SKM-1 treated with dmso at 0.1 percent for 144 hours (cell line): ENCODE measurements around the gene PTPRD.

Experiments used
- DNase-seq: peaks from one replicate; lab custom pipeline; 2025; ENCODE audit not compliant: unreplicated experiment; lab: John Stamatoyannopoulos, UW

Gene PTPRD

GRCh38 chr9:8750639-8751051 is 1862.2 kb downstream of the PTPRD start:
- no peak for DNase-seq

- DNase-seq = no peak
These were observed 1867.5 kb downstream of the PTPRD start for GRCh38 chr9:8745347-8745746.

DNA sequence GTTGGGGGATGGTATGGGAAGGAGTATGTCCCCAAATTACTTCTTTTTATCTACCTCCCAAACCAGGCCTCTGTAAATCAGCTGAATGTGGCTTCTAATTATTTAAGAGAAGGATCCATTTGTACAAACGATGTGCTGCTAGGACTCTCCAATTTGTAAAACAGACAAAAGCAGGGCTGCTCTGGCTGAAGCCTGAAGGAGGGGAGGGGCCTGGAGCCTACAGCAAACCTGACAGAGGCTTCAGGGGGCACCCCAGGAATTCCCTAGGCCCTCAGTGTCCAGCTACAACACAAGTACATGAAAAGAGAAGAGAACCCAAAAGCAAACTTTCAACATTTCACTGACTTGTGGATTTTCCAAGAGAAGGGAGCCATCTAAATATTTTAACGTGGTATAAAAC is 1873.9 kb downstream of the PTPRD start:
- no peak for DNase-seq

DNA sequence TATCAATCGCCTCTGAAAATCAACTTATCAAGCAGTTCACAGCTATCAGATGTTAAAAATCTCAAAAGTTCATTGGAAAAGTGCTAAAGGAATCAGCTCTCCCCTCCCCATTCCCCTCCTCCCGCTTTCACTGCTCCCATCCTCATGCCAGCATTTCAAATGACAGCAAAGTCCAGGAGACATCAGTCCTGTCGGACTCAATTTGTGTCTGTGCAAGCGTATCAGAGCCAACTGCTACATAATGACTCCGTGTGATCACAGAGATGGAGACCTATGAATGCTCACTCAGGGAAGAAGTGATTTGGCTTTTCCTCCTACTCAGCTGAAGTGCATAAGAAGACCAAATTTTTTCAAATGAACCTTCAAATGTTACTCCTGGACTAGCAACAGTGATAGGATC is 1876.0 kb downstream of the PTPRD start:
- no peak for DNase-seq

DNA sequence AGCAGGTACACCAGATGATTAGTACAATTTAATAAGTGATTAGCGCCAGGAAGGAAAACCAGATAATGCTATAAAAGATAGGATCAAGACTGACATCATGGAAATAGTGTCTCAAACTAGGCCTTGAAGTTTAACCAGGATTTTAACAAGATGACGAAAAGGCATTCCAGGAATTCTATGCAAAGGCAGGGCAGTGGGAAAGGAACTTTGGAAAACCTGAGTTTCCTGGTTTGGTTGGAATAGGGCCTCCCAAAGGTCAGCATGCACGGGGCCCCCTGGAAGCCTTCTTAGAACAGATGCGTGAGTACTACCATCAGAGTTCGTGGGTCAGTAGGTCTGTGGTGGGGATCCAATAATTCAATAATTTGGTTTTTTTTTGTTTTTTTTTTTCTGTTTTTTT is 1878.0 kb downstream of the PTPRD start:
- no peak for DNase-seq

GRCh38 chr9:8733131-8733954 is 1879.5 kb downstream of the PTPRD start:
- DNase-seq = no peak

DNA sequence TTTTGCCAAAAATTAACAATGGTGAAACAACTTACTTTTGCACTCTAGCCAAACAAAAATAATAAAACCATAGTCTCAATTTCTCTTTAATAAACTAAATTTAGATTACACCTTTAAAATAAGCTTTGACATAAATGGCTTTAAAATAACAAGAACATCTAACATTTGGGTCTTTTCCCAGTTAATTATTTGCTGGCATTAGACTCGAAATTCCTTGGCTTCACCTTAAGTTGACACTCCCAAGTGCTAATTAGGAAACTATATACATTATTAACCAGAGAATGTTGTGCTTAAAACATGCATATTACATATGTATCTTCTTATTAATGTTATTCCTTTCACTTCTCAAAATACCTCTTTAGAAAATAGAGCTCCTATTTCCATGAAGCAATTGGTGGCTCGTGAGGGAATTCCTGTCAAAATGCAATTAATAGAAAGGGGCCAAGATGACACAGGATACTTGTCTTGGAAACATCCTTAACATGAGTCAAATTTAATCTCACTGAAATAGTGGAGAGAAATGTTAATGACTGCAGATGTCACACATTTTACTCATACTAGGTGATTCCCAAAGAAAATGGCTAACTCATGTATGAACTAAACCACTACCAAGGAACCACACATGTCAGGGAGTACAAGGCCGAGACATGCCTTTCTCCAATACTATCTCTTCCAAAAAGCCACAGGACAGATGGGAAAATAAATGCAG is 1880.3 kb downstream of the PTPRD start:
- no peak for DNase-seq

GRCh38 chr9:8730618-8731017 is 1882.2 kb downstream of the PTPRD start:
- no peak for DNase-seq

GRCh38 chr9:8728910-8729309 is 1883.9 kb downstream of the PTPRD start:
- DNase-seq = no peak

- no peak for DNase-seq
These were observed 1885.6 kb downstream of the PTPRD start for GRCh38 chr9:8727191-8727590.

DNA sequence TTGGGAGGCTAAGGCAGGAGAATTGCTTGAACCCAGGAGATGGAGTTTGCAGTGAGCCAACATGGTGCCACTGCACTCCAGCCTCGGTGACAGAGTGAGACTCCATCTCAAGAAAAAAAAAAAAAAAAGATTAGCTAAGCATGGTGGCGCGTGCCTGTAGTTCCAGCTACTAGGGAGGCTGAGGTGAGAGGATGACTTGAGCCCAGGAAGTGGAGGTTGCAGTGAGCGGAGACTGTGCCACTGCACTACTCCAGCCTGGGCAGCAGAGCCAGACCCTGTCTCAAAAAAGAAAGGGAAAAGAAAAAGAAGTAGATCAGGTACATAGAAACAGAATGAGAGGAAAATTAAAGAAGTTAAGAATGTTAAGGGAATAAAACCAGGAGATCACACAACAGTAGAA is 1886.1 kb downstream of the PTPRD start:
- no peak for DNase-seq

DNA sequence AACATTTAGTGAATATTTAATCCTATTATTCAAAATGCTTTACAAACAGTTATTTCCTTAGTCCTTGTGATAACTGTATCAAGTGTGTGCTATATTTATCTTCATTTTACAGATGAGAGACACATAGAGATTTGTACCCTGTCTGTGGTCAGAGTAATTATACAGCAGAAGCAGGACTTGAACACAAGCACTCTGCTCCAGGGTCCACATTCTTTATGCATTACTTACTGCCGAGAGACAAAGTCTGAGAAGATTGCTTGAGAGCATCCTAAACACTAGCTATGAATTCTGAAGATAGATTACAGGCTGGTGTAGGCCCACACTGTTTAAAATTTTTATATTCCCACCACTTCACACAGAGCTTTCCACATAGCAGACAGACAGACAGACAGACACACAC is 1887.2 kb downstream of the PTPRD start:
- no peak for DNase-seq

DNA sequence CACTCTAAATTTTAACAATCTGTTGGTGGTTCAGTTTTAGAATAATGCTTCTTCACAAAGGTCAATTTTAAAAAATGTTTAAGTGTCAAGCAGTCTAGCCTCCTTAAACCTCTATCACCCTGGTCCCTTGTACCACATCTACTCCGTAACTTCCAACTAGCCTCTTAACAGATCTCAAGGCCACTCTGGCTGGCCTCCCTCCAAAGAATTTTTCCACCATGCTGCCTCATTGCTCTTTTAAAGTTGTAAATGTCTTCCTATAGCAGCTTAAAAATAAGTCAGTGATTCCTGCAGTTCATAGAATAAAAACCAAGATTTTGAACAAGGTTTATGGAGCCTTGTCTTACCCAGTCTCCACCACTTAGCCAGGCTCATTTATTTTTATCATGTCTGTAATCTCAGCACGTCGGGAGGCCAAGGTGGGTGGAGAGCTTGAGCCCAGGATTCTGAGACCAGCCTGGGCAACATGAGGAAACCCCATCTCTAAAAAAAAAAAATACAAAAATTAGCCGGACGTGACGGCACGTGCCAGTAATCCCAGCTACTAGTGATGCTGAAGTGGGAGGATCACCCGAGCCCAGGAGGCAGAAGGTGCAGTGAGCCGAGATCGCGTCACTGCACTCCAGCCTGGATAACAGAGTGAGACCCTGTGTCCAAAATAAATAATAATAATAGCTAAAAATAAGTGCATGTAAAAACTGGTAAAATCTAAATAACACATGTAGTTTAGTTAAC is 1888.4 kb downstream of the PTPRD start:
- DNase-seq = no peak

DNA sequence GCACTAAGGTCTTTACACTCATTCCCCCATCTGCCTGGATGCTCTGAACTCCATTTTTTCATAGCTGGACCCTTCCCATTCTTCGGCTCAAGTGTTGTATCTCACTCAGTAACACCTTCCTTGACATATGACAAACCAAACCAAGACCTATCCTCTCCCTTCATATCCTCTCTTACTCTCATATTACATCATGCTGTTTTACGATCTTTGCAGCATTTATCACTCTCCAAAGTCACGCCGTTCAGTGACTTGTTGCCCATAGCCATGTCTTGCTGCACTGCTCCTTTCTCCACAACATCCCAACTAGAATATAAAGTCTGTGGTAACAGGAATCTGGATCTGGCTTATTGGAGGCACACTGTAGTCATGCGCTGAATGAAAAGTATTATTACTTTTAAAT is 1889.6 kb downstream of the PTPRD start:
- no peak for DNase-seq

- DNase-seq = no peak
These were observed 1892.8 kb downstream of the PTPRD start for GRCh38 chr9:8719833-8720486.

DNA sequence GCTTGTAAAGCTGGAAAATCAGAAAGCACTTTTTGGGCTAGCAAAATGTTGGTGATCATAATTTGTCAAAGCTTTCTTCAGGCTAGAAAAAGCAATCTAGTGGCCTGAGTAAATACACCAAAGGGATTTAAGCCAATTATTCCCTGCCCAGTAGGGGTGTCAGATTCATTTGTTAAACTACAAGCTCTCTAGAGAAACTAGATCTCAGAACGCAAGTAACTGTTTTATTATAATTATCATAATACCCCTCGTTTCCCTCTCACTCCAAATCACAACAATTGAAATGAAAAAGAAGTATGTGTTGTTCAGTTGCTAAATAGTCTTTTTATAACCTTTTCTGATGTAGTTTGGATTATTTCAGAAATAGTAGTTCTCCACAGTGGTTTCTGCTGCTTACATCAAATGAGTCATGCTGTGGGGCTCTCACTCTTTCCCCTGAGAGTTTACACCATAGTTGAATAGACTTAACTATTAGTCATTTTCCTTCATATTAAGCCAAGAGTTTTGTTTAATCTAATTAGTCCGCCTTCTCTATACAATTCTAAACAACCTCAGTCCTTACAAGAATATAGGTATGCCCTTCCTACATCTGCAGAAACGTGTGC is 1894.6 kb downstream of the PTPRD start:
- DNase-seq = no peak

DNA sequence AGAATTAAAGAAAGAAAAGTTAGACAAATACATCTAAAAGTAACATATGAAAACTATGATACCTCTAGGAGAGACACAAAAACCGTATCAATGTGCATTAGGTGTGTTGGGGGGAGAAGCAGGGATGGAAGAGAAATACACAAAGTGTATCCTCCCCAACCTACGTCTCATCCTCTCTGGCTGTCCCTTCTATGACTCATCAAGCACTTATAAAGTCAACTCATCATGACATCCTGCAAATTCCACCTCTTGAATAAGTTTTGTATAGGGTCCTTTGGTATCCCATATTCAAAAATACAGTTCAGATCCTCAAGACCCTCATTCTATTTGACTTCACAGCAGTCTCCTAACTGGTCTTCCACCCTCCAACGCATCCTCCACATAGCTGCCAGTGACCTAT is 1895.7 kb downstream of the PTPRD start:
- DNase-seq = no peak

DNA sequence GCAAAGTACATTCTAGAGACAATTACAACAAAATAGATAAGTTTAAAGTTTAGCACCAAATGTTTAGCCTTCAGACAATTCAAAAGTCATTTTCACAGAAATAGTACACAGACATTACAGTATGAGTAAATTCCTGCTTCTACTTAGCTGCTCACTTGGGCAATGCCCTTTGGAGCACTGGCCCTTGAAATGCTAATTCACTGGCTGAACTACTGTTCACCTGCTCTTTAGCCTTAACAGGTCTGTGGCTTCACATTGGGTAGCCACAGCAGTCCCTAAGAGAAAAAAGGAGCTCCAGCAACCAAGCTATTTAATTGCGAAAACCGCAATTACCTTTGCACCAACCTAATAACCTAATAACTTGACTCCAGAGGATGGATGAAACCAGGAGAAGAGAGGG is 1897.0 kb downstream of the PTPRD start:
- no peak for DNase-seq

DNA sequence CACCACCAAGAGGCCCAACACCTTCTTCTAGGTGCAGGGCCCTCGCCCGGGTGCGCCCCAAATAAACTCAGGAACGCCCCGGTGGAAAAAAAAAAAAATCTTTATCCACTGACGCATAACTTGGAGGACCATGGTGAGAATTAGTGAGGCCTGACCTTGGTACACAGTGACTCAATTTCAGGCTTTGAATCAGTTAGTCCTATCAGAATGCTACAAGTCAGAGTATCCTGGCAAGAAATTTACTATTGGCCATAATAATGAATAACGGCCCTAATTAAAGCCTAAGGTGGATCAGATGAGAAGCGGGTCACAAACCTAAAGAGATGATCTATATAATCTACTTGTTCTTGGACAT is 1899.0 kb downstream of the PTPRD start:
- no peak for DNase-seq

- DNase-seq = no peak
These were observed 1899.5 kb downstream of the PTPRD start for GRCh38 chr9:8713149-8713810.

DNA sequence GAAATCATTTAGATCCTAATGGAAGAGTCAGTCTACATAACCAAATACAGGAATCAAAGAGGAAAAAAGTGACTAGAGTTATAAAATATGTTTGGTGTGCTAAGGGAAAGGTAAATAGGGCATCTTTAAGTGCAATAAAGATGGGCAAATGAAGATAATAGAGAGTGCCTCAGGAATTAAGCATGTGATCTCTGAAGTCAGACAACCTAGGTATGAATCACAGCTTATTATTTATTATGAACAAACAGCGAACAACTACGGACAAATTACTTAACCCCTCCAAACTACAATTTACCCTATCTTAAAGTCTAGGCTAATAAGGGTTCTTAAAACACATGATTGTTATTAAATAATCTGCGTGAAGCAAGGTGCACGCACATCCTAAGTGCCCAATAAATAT is 1903.1 kb downstream of the PTPRD start:
- no peak for DNase-seq
